ENCODE measurements around the gene WDR5.

DNA sequence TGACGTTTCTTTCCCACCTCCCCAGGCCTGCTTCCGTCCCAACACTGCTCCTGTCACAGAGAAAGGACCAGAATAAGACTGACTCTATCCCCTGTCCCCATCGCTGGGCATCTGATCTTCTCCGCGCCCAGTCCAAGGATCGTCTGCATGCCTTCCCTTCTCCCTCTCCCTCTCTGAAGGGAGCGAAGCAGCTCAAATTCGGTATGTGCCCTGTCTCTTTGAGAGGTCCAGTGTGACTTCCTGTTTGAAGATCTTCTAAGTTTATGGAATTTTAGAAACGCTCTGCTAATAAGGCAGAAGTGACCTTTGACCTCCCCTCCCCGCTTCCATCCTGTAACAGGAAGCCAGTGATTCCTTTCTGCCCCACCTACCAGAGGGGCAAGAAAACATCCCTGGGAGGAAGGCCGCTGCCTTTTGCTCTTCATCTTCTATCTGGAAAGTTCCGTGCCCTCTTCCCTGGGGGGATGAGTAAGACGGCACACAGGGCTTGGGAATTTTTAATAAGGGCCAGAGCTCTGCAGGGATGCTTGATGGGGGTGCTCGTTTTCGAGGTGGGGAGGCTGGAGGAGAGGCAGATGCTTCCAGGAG lies 69.2 kb downstream of the WDR5 start:
- no peak for TF ChIP-seq POLR2AphosphoS5 (IDR thresholded peaks at IDR 0.05)
- no peak for TF ChIP-seq POLR2A (IDR thresholded peaks at IDR 0.05)
- TF ChIP-seq, protein P1, sequence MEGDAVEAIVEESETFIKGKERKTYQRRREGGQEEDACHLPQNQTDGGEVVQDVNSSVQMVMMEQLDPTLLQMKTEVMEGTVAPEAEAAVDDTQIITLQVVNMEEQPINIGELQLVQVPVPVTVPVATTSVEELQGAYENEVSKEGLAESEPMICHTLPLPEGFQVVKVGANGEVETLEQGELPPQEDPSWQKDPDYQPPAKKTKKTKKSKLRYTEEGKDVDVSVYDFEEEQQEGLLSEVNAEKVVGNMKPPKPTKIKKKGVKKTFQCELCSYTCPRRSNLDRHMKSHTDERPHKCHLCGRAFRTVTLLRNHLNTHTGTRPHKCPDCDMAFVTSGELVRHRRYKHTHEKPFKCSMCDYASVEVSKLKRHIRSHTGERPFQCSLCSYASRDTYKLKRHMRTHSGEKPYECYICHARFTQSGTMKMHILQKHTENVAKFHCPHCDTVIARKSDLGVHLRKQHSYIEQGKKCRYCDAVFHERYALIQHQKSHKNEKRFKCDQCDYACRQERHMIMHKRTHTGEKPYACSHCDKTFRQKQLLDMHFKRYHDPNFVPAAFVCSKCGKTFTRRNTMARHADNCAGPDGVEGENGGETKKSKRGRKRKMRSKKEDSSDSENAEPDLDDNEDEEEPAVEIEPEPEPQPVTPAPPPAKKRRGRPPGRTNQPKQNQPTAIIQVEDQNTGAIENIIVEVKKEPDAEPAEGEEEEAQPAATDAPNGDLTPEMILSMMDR (IDR thresholded peaks at IDR 0.05) = no peak

All from breast epithelium (tissue), 3 donors.